ENCODE measurements around the gene AMDHD2.

GRCh38 chr16:2499454-2499853, 20.7 kb upstream of the AMDHD2 start:
- no peak for TF ChIP-seq CTCF (conservative IDR thresholded peaks at IDR 0.05; ENCODE audit: low read length)
- TF ChIP-seq EZH2phosphoT487 (IDR thresholded peaks at IDR 0.05; ENCODE audit: borderline replicate concordance), result no peak
